HCT116 (cell line): ENCODE results near the gene RAVER2.

Experiments
- CBX3 ChIP-seq: IDR thresholded peaks from 2 replicates; pipeline ENCODE4 v1.6.1; 2012; ENCODE audit warnings: low read depth
- CTCF ChIP-seq, 3 experiments: fragments of 200-600 bp in 1 of 3; sonication (generic) in 1 of 3; IDR thresholded peaks in 2 of 3; conservative IDR thresholded peaks in 1 of 3; 2 replicates each; pipeline ENCODE4 v1.5.1; 2012 to 2017; ENCODE audit warnings: low read depth in 2 of 3, low read length in 2 of 3, antibody characterized with exemption in 1 of 3, borderline replicate concordance in 1 of 3, control low read depth in 1 of 3, mild to moderate bottlenecking in 1 of 3, mixed read lengths in 1 of 3, mixed run types in 1 of 3, moderate library complexity in 1 of 3; ENCODE audit not compliant: insufficient read depth in 1 of 3
- EZH2 ChIP-seq: fragments of 200-600 bp; sonication (generic); IDR thresholded peaks from 2 replicates; pipeline ENCODE4 v1.6.1; 2017; ENCODE audit warnings: antibody characterized with exemption, mixed run types
- JUND ChIP-seq: IDR thresholded peaks from 2 replicates; pipeline ENCODE4 v1.6.1; 2012
- MAX ChIP-seq: IDR thresholded peaks from 2 replicates; pipeline ENCODE4 v1.6.1; 2012
- POLR2A ChIP-seq: IDR thresholded peaks from 2 replicates; pipeline ENCODE4 v1.7.0; 2011; ENCODE audit warnings: borderline replicate concordance; ENCODE audit not compliant: insufficient read depth, insufficient read length; ENCODE audit errors: extremely low read depth
- POLR2AphosphoS5 ChIP-seq: IDR thresholded peaks from 2 replicates; pipeline ENCODE4 v1.6.1; 2011; ENCODE audit warnings: mild to moderate bottlenecking, low read depth, low read length, moderate library complexity
- RAD21 ChIP-seq: IDR thresholded peaks from 2 replicates; pipeline ENCODE4 v1.6.1; 2012; ENCODE audit warnings: low read depth, mild to moderate bottlenecking
- REST ChIP-seq: IDR thresholded peaks from 2 replicates; pipeline ENCODE4 v1.6.1; 2012; ENCODE audit warnings: low read depth
- SIN3A ChIP-seq: IDR thresholded peaks from 2 replicates; pipeline ENCODE4 v1.6.1; 2012; ENCODE audit warnings: low read depth
- SP1 ChIP-seq: IDR thresholded peaks from 2 replicates; pipeline ENCODE4 v1.6.1; 2012; ENCODE audit warnings: low read depth
- TCF7L2 ChIP-seq: IDR thresholded peaks from 2 replicates; pipeline ENCODE4 v1.7.0; 2011; ENCODE audit warnings: borderline replicate concordance, inconsistent platforms; ENCODE audit not compliant: insufficient read depth, insufficient read length; ENCODE audit errors: extremely low read depth
- YY1 ChIP-seq: IDR thresholded peaks from 2 replicates; pipeline ENCODE4 v1.6.1; 2011; ENCODE audit warnings: low read length, low read depth, moderate library complexity, mild to moderate bottlenecking; ENCODE audit not compliant: insufficient replicate concordance; ENCODE audit errors: extremely low read depth

- TF ChIP-seq MAX (no peak), EZH2 (no peak), POLR2A (no peak), CTCF (IDR thresholded peaks at IDR 0.05 in 2 of 3, conservative IDR thresholded peaks at IDR 0.05 in 1 of 3; ENCODE audit: borderline replicate concordance in 1 of 3, insufficient read depth in 1 of 3, low read depth in 2 of 3, low read length in 2 of 3) (no peak), JUND (no peak), SIN3A (no peak), RAD21 (no peak), SP1 (no peak), REST (no peak), POLR2AphosphoS5 (no peak), CBX3 (no peak), YY1 (no peak), TCF7L2 (no peak)
These were observed 135.6 kb downstream of the RAVER2 start for GRCh38 chr1:64880449-64880848.
